Pancreas (tissue), 10 donors: ENCODE results near the gene RAPGEF4. TPM values are rescaled to one million over a fixed set of nuclear protein-coding genes. Genes with fewer than 3 reads are reported as not detected.
A peak's percentile ranks its signal among the peaks of the same experiment; 100 is the strongest.

Source experiments
- ATAC-seq, 4 donors: fragments of 200-7000 bp; cut with Tn5 transposase; one replicate each; pipeline versions ENCODE4 v1.8.0 to v1.9.1; 2020; ENCODE audit warnings: mild to moderate bottlenecking in 4 of 4, moderate library complexity in 4 of 4
- DNase-seq, 6 donors: peaks; one replicate each; pipeline ENCODE4 v3.0.0-alpha.2; 2020
- FAIRE-seq: peaks from 2 replicates; lab custom pipeline; 2012; peaks lifted over from hg19 to GRCh38; lab: Jason Lieb, UNC
- H3K27ac ChIP-seq, 4 donors: fragments of 200-600 bp; sonication (generic); 1 replicate in 3 of 4; 2 replicates in 1 of 4; pipeline versions ENCODE4 v1.5.0 to v1.8.0; 2020
- H3K27me3 ChIP-seq, 4 donors: fragments of 200-600 bp; one replicate each; pipeline ENCODE4 v1.8.0; 2021
- H3K36me3 ChIP-seq, 3 donors: fragments of 200-600 bp; sonication (generic) in 1 of 3; one replicate each; pipeline versions ENCODE4 v1.5.0 to v1.8.0; 2020 to 2021
- H3K4me1 ChIP-seq, 3 donors: fragments of 200-600 bp; one replicate each; pipeline ENCODE4 v1.8.0; 2021
- H3K4me3 ChIP-seq, 4 donors: fragments of 200-600 bp; sonication (generic) in 2 of 4; one replicate each; pipeline versions ENCODE4 v1.5.0 to v1.8.0; 2020 to 2021
- H3K9me3 ChIP-seq, 4 donors: fragments of 200-600 bp; one replicate each; pipeline ENCODE4 v1.8.0; 2021
- CTCF ChIP-seq, 4 donors: fragments of 200-600 bp; sonication (generic) in 3 of 4; IDR thresholded peaks; one replicate each; pipeline versions ENCODE4 v1.5.0 to v1.8.0; 2021; ENCODE audit warnings: antibody characterized with exemption in 4 of 4
- WGBS, 2 donors: extraction: QIAGEN DNeasy Blood & Tissue Kit; methylation state at CpG; one replicate each; pipeline ENCODE4 v1.1.7; 2013; 5-methylcytosine and 5-hydroxymethylcytosine counted together
- intact Hi-C, 3 donors: fragments of 100-400 bp; cut with DNase I; formaldehyde crosslinking; loops; one replicate each; pipeline versions ENCODE4 v1.11.1 to v1.14.2; 2022
- polyA plus RNA-seq, 2 donors: library from polyadenylated mRNA; stranded (reverse); fragments of 200-250 nt; gene quantifications; one replicate each; pipeline ENCODE4 v1.2.3, GENCODE V29; 2013
- total RNA-seq, 6 donors: library from RNA; stranded (reverse); fragmentation: NEBNext Ultra II Directional in 4 of 6; extraction: Animal tissue kit (Norgen Biotek cat#: 25700) in 4 of 6; gene quantifications; one replicate each; pipeline versions ENCODE4 v1.2.1 to v1.2.4, GENCODE V29; 2021 to 2023
- donor health status: healthy with polysubstance abuse.
- donor health status: DM: no; HTN: no; CAD: no; lungs with moderate emphysema.
- donor health status: DM: no; HTN: no; CAD: no.
- donor health status: control.
- donor health status: control.
- donor health status: Bipolar disorder and iron deficiency.
- donor health status: DM: yes; HTN: yes; CAD: no.
- donor health status: DM: no; HTN: no; CAD: no.
- donor health status: DM: no; HTN: no; CAD: no.
- donor health status: DM: yes; HTN: yes; CAD: no.

Gene RAPGEF4
- total and polyA plus RNA-seq, 8 donors: 2.1 to 9.0 (median 5.1) TPM

- Histone ChIP-seq H3K4me3 (no peak overlapping the region), H3K9me3 (no peaks in the 10 kb centered on the region), H3K27me3 (no peaks in the 10 kb centered on the region), H3K36me3 (no peaks in the 10 kb centered on the region), H3K4me1 (no peaks in the 10 kb centered on the region), H3K27ac (no peak overlapping the region)
- TF ChIP-seq CTCF (IDR thresholded peaks at IDR 0.05): no peak
- intact Hi-C loops: no loop called here
- DNase-seq (no peak), ATAC-seq (no peak), FAIRE-seq (no peak)
- 70 to 73% methylated on average over 3 of the region's 3 CpGs for WGBS, 2 donors
Observed at GRCh38 chr2:172885996-172886395, 150.4 kb downstream of the RAPGEF4 start.

GRCh38 chr2:172887280-172887679, 151.6 kb downstream of the RAPGEF4 start:
- Histone ChIP-seq H3K9me3 (no peaks in the 10 kb centered on the region), H3K4me3 (no peak overlapping the region)

GRCh38 chr2:172888714-172889669, 153.3 kb downstream of the RAPGEF4 start:
- no peaks in the 10 kb centered on the region for H3K4me1 ChIP-seq
- ATAC-seq (peak in 1 of 4 donors; percentile 29), FAIRE-seq (no peak), DNase-seq (no peak)
- intact Hi-C loops: no loop called here
- no peak for TF ChIP-seq CTCF (IDR thresholded peaks at IDR 0.05)
- H3K27ac ChIP-seq: no peak overlapping the region
- no peaks in the 10 kb centered on the region for H3K9me3 ChIP-seq
- no peak overlapping the region for H3K4me3 ChIP-seq
- no peaks in the 10 kb centered on the region for H3K36me3 ChIP-seq
- 69 to 73% methylated on average over 10 of the region's 10 CpGs for WGBS, 2 donors
- no peaks in the 10 kb centered on the region for H3K27me3 ChIP-seq

More at GRCh38 chr2:172887280-172887679, 151.6 kb downstream of the RAPGEF4 start:
- H3K4me1 ChIP-seq: no peaks in the 10 kb centered on the region
- no peak for TF ChIP-seq CTCF (IDR thresholded peaks at IDR 0.05)
- no peak overlapping the region for H3K27ac ChIP-seq
- no peaks in the 10 kb centered on the region for H3K36me3 ChIP-seq
- DNase-seq (no peak), ATAC-seq (no peak), FAIRE-seq (no peak)
- no peaks in the 10 kb centered on the region for H3K27me3 ChIP-seq
- 45 to 53% methylated on average over 2 of the region's 2 CpGs for WGBS, 2 donors
- intact Hi-C loops: no loop called here

DNA sequence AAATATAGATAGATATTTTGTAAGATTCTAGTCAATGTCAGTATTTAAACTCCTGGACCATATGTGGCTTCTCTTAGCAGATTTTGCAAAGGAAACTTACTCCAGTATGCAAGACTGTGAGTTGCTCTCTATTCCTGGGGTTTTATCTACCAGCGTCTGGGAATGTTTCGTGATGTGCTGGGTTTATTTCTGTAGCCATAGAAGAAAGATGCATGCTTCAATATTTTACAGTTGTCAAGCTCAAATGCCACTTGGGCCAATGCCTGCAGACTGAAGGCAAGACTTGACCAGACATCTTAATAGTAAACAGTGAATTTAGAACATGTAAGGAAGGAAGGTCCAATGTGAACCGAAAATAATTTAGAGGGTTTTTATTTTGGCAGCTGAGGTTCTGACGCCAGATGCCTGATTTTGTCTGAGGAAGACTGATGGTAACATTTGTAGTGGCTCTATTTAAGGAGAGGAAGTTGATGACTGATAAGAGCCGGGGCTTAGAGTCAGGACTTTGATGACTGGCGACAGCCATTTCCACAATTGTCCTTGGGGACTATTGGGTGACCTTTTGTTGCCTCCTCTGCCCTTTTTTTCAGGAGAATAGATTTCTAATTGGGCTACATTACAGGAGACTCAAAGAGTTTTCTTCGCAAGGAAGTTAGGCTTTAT, 154.3 kb downstream of the RAPGEF4 start:
- no peak for ATAC-seq
- no peak for TF ChIP-seq CTCF (IDR thresholded peaks at IDR 0.05)
- no peak overlapping the region for H3K4me3 ChIP-seq
- no peaks in the 10 kb centered on the region for H3K27me3 ChIP-seq
- no peak for FAIRE-seq
- WGBS, 2 donors: 62 to 73% methylated on average over 7 of the region's 7 CpGs
- DNase-seq: no peak
- intact Hi-C loops: no loop called here
- no peaks in the 10 kb centered on the region for H3K4me1 ChIP-seq
- no peak overlapping the region for H3K27ac ChIP-seq
- H3K36me3 ChIP-seq: no peaks in the 10 kb centered on the region
- H3K9me3 ChIP-seq: no peaks in the 10 kb centered on the region
